ENCODE results near the gene PRB3.

DNA sequence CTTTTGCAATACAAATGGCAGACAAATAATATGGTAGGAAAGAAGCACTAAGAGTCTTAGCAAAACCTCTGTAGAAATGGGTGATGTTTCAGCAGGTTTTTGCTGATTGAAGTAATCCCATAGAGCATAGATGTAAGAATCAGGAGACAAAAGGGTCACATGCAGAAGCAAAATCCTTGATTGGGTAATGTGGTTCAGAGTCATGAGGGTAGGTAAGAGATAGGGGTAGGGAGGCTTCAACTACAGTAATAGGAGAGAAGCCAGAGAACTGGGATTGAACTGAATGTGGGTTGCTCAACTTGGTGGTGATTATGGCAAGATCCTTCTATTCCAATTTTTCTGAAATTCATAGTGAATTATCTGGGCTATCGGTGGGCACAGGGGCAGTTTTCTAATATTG is 5.0 kb downstream of the PRB3 start:
- no peak for TF ChIP-seq ZFP37 (tag by site-specific recombination; IDR thresholded peaks at IDR 0.05)
- TF ChIP-seq ZNF341 (tag by site-specific recombination; IDR thresholded peaks at IDR 0.05; ENCODE audit: low read depth): no peak

Data from HEK293 (cell line).